T-helper 2 cell treated with Interferon-gamma antibody and Interleukin-4, amounts not matched to agents 100 ng/mL and 5 ng/mL, for 36 hours (primary cell): Measurements from ENCODE around the gene COL23A1. TPM values are rescaled to one million over a fixed set of nuclear protein-coding genes. Genes with fewer than 3 reads are reported as not detected.
"Not testable (repeated sequence)": the region's sequence is repeated elsewhere in the genome, so short reads cannot be mapped to it uniquely, and the experiment has no call there.

Source experiments
- intact Hi-C: fragments of 100-400 bp; cut with micrococcal nuclease; formaldehyde crosslinking; loops from one replicate; pipeline ENCODE4 v1.15.1; 2023
- total RNA-seq: library from RNA; stranded (reverse); gene quantifications from 2 replicates; pipeline ENCODE4 v1.2.3, GENCODE V29; 2022

The COL23A1 gene
- total RNA-seq, 1 donor from 2014 or later = 0.09 TPM

- intact Hi-C loops = loop anchor here (1.0 to 10.0 kb wide), 4 partner anchors 316 to 1317 kb away; partner anchors contain the start of genes COL23A1 and RUFY1
These were observed 355.2 kb downstream of the COL23A1 start for GRCh38 chr5:178234750-178235587.

GRCh38 chr5:178234121-178234749 is 356.0 kb downstream of the COL23A1 start:
- intact Hi-C loops = loop anchor here (2.0 to 10.0 kb wide), 3 partner anchors 317 to 1318 kb away; partner anchors contain the start of gene RUFY1

- intact Hi-C loops = loop anchor here (1.0 to 10.0 kb wide), 4 partner anchors 28 to 1319 kb away; partner anchors contain the start of genes CLK4 and RUFY1
These were observed 357.2 kb downstream of the COL23A1 start for GRCh38 chr5:178232920-178233429.

DNA sequence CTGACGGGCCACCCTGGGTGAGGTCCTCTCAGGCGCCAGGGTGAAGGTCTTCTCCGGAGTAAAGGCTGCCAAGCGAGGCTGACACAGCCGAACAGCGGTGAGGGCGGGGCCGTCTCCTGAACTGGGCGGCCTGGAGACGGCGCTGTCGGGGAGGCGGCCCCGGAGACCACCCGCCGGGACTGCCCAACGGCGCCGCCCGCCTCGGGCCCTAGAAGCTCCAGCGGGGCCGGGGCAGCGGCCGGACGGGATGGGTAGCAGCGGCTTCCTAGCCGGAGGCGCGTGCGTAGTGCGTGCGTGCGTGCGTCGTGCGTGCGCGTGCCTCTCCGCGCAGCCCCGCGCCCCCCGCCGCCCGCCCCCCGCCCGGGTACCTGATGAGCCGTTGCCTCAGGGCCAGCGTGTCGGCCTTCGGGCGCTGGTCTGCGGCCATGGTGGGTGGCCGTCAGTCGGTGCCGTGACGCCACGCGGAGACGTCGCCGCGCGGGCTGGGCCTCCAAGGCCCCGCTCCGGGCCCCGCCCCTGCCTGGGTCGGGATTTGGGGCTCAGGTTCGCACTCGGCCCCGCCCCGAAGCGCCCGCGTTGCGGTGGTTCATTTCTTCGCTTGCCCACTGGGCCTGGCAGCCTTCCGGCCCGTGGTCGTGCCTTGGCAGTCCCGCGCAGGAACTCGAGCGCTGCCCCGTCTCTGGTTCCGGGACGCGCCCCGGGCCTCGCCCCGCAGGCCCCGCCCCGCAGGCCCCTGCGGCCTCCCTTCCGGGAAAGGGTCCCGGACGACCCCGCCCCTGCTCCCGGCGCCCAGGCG is 357.9 kb downstream of the COL23A1 start, which contains the start of gene PHYKPL:
Gene PHYKPL (minus strand): TSS at position 679 of the 796 bp plus-strand sequence. CDS start 252 bp downstream, at position 427.
- intact Hi-C loops = loop anchor here (1.0 to 10.0 kb wide), 4 partner anchors 27 to 1320 kb away; partner anchors contain the start of genes CLK4 and RUFY1

- intact Hi-C loops = loop anchor here (1.0 to 10.0 kb wide), 4 partner anchors 26 to 1321 kb away; partner anchors contain the start of genes CLK4 and RUFY1
These were observed 358.6 kb downstream of the COL23A1 start for GRCh38 chr5:178231539-178232123.

DNA sequence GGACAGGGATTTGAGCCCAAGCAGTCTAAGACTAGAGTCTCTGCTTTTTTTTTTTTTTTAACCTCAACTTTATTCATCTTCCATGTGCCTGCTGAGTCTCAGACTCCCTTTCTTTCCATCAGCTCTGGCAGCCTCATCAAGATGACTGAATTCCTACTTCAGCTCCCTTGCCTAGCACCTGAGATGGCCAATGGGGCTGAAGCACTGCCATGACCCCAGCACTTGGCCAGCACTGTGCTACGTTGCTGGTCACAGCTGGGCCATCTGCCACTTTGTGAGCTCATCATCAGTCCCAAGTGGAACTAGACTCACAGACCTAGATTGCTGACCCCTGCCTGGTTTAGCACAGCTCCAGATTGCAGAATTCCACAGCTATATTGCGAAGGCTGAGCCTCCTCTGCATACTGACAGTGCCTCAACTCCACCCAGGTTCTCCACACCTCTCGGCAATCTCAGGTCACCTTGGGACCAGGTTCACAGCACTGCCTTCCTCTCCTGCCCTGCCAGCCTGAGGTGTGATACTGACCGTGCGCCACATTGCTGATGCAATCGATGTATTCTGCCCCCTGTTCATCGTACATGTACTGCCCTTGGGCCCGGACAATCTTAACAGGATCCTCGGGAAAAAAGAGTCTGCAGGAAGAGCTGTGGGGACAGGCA is 359.2 kb downstream of the COL23A1 start:
- intact Hi-C loops = loop anchor here (5.0 to 10.0 kb wide), 2 partner anchors 914 to 1321 kb away; partner anchors contain the start of gene RUFY1

DNA sequence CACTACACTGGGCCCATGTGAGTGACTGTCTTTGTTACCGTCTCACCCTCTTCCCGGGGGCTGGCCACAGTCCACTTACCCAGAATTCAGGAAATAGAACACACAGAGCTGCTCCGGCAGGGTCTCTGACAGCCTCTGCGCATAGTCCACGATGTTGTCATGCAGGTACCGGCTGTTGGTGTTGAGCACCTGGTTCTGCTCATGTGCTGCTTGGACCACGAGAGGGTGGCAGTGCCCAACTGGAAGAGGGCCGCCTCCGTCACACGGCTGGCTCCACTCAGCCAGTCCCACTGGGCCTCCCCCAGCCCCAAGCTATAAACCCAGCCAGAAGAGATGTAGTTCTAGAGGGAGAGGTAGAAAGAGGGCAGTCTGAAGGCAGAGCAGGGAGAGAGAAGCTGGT is 360.3 kb downstream of the COL23A1 start:
- intact Hi-C loops = loop anchor here (5.0 to 10.0 kb wide), 2 partner anchors 915 to 1322 kb away; partner anchors contain the start of gene RUFY1

- intact Hi-C loops = not testable (repeated sequence)
These were observed 361.1 kb downstream of the COL23A1 start for GRCh38 chr5:178229111-178229510.

GRCh38 chr5:178228609-178229008 is 361.6 kb downstream of the COL23A1 start:
- intact Hi-C loops = no loop called here

DNA sequence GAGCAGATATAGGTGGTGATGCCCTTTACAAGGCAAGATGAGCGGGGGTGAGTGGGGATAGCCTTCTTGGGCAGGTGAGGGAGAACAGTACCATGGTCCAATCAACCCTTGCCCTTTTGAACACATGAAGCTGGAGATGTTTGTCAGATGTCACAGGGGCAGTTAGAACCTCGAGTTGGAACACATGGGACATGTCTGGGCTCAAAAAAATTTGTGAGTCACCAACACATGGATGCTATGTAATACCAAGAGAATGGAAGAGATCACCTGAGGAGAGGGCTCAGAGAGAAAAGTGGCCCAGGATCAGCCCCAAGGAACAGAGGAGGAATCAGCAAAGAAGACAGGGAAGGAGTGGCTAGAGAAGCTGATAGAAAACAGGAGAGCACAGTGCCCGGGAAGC is 362.3 kb downstream of the COL23A1 start:
- intact Hi-C loops = no loop called here

DNA sequence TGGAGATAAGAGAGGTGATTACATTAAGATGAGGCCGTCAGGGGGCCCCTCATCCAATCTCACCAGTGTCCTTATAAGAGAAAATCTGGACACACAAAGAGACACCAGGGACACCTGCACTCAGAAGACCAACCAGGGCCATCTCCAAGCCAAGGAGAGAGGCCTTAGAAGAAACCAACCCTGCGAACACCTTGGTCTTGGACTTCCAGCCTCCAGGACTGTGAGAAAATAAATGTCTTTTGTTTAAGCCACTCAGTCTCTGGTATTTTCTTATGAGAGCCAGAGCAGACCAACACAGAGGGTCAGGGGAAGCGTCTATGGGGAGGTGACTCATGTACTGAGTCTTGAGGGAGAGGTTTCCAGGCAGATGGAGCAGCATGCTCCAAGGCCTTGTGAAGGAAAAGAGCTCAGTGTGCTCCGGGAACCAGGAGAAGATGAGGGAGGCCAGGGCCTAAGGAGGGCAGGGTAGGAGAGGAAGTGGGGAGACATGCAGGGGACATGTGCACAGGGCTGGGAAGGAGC is 363.0 kb downstream of the COL23A1 start:
- intact Hi-C loops = no loop called here

DNA sequence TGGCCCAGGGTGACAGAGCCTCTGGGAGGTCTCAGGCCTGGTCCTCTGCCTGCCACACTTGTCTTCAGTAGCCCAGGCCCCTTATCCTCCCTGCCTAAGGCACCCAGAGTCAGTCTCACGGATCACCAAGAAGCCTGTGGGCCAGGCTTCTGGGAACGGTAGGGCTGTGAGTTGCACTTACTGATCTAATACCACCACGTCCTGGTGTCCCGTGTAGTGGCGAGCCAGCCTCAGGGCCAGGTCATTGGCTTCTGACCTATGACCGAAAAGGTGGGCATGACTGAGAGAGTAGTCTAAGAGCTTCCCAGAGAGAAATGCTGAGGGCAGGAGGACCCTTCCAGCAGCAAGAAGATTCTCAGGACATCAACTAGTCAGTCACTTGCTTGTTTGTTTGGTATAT is 365.0 kb downstream of the COL23A1 start:
- intact Hi-C loops = no loop called here

DNA sequence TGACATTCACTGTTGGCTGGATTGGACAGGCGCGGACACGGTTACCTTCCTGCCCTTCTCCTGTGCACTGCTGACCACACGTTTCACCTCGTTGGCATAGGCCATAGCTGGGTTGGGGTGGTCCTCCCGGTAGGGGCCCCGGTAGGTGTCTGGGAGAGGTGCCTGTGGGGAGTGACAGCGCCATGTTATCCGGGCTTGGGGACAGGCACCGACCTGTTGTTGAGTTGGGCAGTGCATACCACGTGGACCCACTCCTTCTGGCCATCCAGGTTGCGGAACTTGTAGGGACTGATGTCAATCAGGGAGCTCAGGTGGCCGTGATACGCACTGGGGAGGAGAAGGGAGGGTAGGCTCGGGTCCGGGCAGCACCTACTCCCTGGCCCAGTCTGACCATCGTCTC is 365.8 kb downstream of the COL23A1 start:
- intact Hi-C loops = no loop called here

DNA sequence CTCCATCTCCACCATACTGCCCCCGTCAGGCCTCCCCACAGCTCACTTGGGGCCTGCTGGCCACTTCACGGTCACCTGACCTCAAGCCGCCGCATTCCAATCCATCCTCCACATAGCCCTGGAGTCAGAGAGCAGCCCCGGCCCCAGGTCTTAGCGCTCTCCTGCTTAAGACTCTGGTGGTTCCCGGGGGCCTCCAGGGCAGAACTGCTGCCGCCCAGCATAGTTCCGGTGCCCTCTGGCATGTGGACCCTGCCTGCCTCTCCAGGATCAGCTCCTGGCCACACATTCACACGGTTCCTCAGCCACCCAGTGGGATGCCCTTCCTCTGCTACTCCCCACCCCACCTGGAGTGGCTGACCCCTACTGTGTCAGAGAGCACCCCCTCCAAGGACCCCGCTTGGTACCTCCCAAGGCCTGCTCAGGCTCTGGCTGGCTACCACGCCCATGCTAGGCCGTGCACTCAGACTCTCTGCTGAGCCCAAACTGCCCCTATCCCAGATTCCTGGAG is 366.3 kb downstream of the COL23A1 start:
- intact Hi-C loops = no loop called here

- intact Hi-C loops = no loop called here
These were observed 366.9 kb downstream of the COL23A1 start for GRCh38 chr5:178223196-178223773.

DNA sequence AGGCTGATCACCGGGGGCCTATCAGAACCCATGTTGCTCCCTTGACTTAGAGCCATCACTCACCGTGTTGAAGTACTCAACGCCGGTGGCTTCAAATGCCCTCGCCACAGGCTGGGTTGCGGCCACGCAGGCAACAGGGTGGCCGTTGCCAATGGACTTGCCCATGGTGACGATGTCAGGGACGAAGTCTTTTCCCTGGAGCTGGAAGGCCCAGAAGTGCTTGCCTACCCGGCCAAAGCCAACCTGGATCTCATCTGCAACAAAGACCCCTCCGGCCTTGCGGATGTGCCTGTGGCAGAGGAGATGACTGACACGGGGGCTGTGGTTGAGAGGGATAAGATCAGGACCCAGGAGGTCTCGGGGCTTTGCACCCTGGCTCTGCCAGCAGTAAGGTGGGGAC is 367.9 kb downstream of the COL23A1 start:
- intact Hi-C loops = no loop called here

GRCh38 chr5:178221853-178222252 is 368.3 kb downstream of the COL23A1 start:
- intact Hi-C loops = no loop called here

- intact Hi-C loops = no loop called here
These were observed 368.9 kb downstream of the COL23A1 start for GRCh38 chr5:178221282-178221681.

DNA sequence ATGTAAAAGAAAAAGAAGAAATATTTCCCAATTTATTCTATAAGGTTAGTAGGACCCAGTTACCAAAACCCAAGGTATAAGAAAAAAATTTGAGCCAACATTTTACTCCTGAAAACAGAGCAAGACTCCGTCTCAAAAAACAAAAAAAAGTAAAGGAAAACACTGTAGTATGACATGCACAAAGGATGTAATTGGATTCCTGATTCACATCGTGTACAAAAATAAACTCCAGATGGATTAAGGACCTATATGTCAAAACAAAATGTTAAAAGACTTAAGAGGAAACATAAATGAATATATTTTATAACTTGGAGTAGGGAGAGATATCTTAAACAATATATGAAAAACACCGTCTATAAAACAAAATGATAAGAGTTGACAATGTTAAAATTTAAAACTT is 371.4 kb downstream of the COL23A1 start:
- intact Hi-C loops = no loop called here
